Keratinocyte (primary cell): Measurements from ENCODE around the gene CPOX. TPM values are rescaled to one million over a fixed set of nuclear protein-coding genes. Genes with fewer than 3 reads are reported as not detected.

Experiments used
- DNase-seq: peaks from one replicate; pipeline ENCODE4 v3.0.0-alpha.2; 2011; ENCODE audit warnings: low read depth, missing footprints, low spot score
- FAIRE-seq: peaks from 2 replicates; lab custom pipeline; 2011; peaks lifted over from hg19 to GRCh38; lab: Jason Lieb, UNC
- H2AFZ ChIP-seq: 2 replicates; pipeline ENCODE4 v1.6.0; 2012; ENCODE audit warnings: low read length, control low read depth, inconsistent platforms; ENCODE audit not compliant: control insufficient read depth
- H3K27ac ChIP-seq: 2 replicates; pipeline ENCODE4 v1.5.1; 2011; ENCODE audit warnings: low read length; ENCODE audit not compliant: control insufficient read depth, insufficient read depth
- H3K27me3 ChIP-seq: 3 replicates; pipeline ENCODE4 v1.6.0; 2011; ENCODE audit warnings: low read length; ENCODE audit not compliant: control insufficient read depth, insufficient read depth; ENCODE audit errors: extremely low read depth
- H3K36me3 ChIP-seq, 2 experiments: 2 replicates in 1 of 2; 3 replicates in 1 of 2; pipeline ENCODE4 v1.5.1; 2011; ENCODE audit warnings: low read length in 2 of 2, mild to moderate bottlenecking in 1 of 2; ENCODE audit not compliant: control insufficient read depth in 2 of 2, insufficient read depth in 2 of 2; ENCODE audit errors: extremely low read depth in 1 of 2
- H3K4me1 ChIP-seq: 3 replicates; pipeline ENCODE4 v1.5.1; 2011; ENCODE audit warnings: low read length; ENCODE audit not compliant: control insufficient read depth, insufficient read depth; ENCODE audit errors: extremely low read depth
- H3K4me2 ChIP-seq: 3 replicates; pipeline ENCODE4 v1.6.0; 2011; ENCODE audit warnings: low read depth, low read length; ENCODE audit not compliant: control insufficient read depth, insufficient read depth; ENCODE audit errors: extremely low read depth
- H3K4me3 ChIP-seq, 3 experiments: fragments of 200-600 bp in 1 of 3; sonication (generic) in 1 of 3; 2 replicates in 2 of 3; 3 replicates in 1 of 3; pipeline ENCODE4 v1.5.1; 2011 to 2016; ENCODE audit warnings: low read length in 3 of 3, mild to moderate bottlenecking in 3 of 3, control low read depth in 2 of 3, inconsistent platforms in 1 of 3, low read depth in 1 of 3, mixed read lengths in 1 of 3, mixed run types in 1 of 3, moderate library complexity in 1 of 3; ENCODE audit not compliant: control insufficient read depth in 2 of 3, insufficient read depth in 2 of 3; ENCODE audit errors: extremely low read depth in 1 of 3
- H3K79me2 ChIP-seq: 2 replicates; pipeline ENCODE4 v1.6.0; 2012; ENCODE audit warnings: low read length; ENCODE audit not compliant: control insufficient read depth, insufficient read depth
- H3K9ac ChIP-seq: 3 replicates; pipeline ENCODE4 v1.6.0; 2011; ENCODE audit warnings: low read length; ENCODE audit not compliant: control insufficient read depth, insufficient read depth; ENCODE audit errors: extremely low read depth
- H3K9me1 ChIP-seq: 3 replicates; pipeline ENCODE4 v1.6.0; 2011; ENCODE audit warnings: low read length; ENCODE audit not compliant: control insufficient read depth, insufficient read depth; ENCODE audit errors: extremely low read depth
- H3K9me3 ChIP-seq: 2 replicates; pipeline ENCODE4 v1.5.1; 2012; ENCODE audit warnings: low read depth, low read length; ENCODE audit not compliant: control insufficient read depth
- H4K20me1 ChIP-seq: 3 replicates; pipeline ENCODE4 v1.6.0; 2011; ENCODE audit warnings: low read length; ENCODE audit not compliant: control insufficient read depth, insufficient read depth; ENCODE audit errors: extremely low read depth
- EZH2 ChIP-seq: IDR thresholded peaks from one replicate; pipeline ENCODE4 v1.6.1; 2012; ENCODE audit warnings: inconsistent platforms, mild to moderate bottlenecking, low read length, moderate library complexity
- dilution Hi-C: fragments of 300-500 bp; cut with MboI; formaldehyde crosslinking; loops from one replicate; pipeline ENCODE4 v1.7.0; 2020; ENCODE audit warnings: low sequenced_read_pairs; ENCODE audit not compliant: extremely low pct_ligation_motif_present
- polyA plus RNA-seq, 5 experiments: library from polyadenylated mRNA; depleted of rRNA in 3 of 5; stranded (reverse) in 3 of 5; stranded (forward) in 1 of 5; unstranded in 1 of 5; fragments of >200 nt; gene quantifications; 1 replicate in 1 of 5; 2 replicates in 3 of 5; 3 replicates in 1 of 5; pipeline versions ENCODE4 v1.2.1 to v1.2.3, GENCODE V29; 2011 to 2012; ENCODE audit warnings: missing spikeins in 2 of 5, low read depth in 1 of 5, low replicate concordance in 1 of 5
- TF ChIP-seq, protein P1 (sequence below), 3 experiments: IDR thresholded peaks in 1 of 3; conservative IDR thresholded peaks in 1 of 3; optimal IDR thresholded peaks in 1 of 3; 2 replicates in 2 of 3; 3 replicates in 1 of 3; pipeline versions ENCODE3 to v1.5.1; 2011; ENCODE audit warnings: low read length in 3 of 3, mild to moderate bottlenecking in 3 of 3, moderate library complexity in 2 of 3, control low read depth in 1 of 3, inconsistent platforms in 1 of 3; ENCODE audit not compliant: insufficient read depth in 2 of 3; ENCODE audit errors: extremely low read depth in 1 of 3

CPOX gene
- polyA plus RNA-seq, 1 donor (not counting 4 experiments of a cell fraction or from before 2014, with no cell fraction given) = 29.4 TPM

DNA sequence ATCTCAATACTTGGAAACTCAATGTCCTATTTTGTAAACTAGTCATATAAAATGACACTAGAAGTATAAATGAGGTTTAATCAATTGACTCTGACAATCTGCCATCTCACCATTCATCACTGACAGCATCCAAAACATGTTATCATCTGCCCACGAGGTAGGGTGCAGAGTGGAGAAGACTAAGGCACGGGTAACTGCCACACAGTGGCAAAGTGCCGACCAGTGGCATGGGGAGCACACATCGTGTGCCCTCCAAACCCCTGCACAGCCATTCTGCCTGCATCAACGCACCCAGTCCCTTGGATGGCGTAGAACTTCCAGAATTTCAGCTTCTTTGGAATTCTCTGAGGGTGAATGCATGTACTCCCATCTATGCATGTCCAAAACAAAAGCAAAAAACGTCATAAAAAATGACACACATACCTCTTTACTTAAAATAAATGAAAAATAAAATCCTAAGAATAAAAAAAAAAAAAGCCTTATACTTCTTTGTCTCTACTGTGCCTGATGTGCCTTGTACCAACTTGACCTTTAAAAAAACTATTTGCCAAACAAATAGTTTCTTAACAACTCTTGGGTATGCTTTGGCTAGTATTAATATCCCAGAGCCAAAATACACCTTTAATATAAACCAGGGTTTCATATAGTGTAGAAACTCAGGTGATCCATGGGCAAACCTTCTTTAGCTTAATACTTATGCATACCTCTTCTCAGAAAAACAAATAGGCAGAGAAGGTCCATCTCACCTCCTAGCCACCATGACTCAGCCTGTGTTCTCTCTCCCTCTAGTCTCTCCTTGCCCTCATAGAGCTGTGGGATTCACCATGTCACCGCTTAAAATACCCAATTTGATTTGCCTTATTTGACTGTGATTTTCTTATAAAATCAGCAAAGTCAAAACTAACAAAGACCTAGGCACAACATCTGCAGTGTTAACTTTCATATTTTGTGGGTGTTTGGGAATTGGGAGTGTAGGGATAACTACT, 12.7 kb downstream of the CPOX start:
- dilution Hi-C loops = no loop called here
- no peak overlapping the region for H3K4me3 ChIP-seq
- H3K4me2 ChIP-seq = no peak overlapping the region
- H3K9me3 ChIP-seq = no peaks in the 10 kb centered on the region
- peaks cover 13% of the 10 kb centered on the region for H3K4me1 ChIP-seq
- H3K79me2 ChIP-seq = no peaks in the 10 kb centered on the region
- FAIRE-seq (no peak), DNase-seq (no peak)
- no peak overlapping the region for H3K27ac ChIP-seq
- no peak overlapping the region for H3K9ac ChIP-seq
- peaks cover 3 to 4% of the 10 kb centered on the region in 2 experiments for H3K36me3 ChIP-seq
- no peaks in the 10 kb centered on the region for H3K27me3 ChIP-seq
- TF ChIP-seq, protein P1, sequence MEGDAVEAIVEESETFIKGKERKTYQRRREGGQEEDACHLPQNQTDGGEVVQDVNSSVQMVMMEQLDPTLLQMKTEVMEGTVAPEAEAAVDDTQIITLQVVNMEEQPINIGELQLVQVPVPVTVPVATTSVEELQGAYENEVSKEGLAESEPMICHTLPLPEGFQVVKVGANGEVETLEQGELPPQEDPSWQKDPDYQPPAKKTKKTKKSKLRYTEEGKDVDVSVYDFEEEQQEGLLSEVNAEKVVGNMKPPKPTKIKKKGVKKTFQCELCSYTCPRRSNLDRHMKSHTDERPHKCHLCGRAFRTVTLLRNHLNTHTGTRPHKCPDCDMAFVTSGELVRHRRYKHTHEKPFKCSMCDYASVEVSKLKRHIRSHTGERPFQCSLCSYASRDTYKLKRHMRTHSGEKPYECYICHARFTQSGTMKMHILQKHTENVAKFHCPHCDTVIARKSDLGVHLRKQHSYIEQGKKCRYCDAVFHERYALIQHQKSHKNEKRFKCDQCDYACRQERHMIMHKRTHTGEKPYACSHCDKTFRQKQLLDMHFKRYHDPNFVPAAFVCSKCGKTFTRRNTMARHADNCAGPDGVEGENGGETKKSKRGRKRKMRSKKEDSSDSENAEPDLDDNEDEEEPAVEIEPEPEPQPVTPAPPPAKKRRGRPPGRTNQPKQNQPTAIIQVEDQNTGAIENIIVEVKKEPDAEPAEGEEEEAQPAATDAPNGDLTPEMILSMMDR (optimal IDR thresholded peaks at IDR 0.05 in 1 of 3, IDR thresholded peaks at IDR 0.05 in 1 of 3, conservative IDR thresholded peaks at IDR 0.05 in 1 of 3; ENCODE audit: extremely low read depth in 1 of 3, insufficient read depth in 2 of 3, low read length in 3 of 3) = no peak
- no peak for TF ChIP-seq EZH2
- H2AFZ ChIP-seq = no peak overlapping the region
- H3K9me1 ChIP-seq = no peaks in the 10 kb centered on the region
- H4K20me1 ChIP-seq = no peaks in the 10 kb centered on the region

DNA sequence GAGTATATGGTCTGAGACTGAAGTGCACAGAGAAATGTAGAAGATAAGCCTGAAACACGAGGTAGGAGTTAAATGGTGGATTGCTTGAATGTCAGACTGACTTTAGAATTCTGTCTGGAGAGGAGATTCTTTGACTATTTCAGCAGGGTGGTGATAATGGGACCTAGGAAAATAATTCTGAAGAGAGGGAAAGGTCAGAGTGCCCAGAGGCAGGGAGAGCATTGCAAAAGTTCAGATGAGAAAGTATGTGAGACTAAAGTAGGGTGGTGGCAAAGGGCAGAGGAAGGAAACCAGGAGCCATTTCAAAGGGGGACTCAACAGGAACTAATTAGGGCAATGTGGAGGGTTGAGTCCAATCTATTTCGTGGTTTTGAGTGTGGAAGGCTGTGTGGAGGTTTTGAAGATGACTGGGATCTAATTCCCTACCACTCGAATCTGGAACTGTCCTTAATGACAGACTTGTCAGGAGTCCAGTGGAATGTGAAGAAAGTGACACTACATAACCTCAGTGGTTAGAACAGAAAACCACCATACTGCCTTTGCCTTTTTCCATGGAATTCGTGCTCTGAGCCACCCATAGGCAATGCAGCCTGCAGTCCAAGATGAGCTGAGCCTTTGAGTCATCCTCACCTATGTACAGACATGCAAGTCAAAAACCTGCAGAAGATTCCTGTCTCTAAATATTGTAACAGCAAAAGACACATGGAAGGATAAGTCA, 16.1 kb downstream of the CPOX start:
- Histone ChIP-seq H3K4me1 (peaks cover 13% of the 10 kb centered on the region), H3K79me2 (no peaks in the 10 kb centered on the region), H3K4me2 (peak overlapping the region; percentile 1), H2AFZ (no peak overlapping the region), H4K20me1 (no peaks in the 10 kb centered on the region), H3K36me3 (peaks cover 1 to 3% of the 10 kb centered on the region in 2 experiments), H3K27ac (peak overlapping the region; percentile 5), H3K4me3 (no peak overlapping the region), H3K9ac (no peak overlapping the region), H3K9me3 (no peaks in the 10 kb centered on the region), H3K9me1 (no peaks in the 10 kb centered on the region), H3K27me3 (no peaks in the 10 kb centered on the region)
- peak; percentile 28 for DNase-seq
- TF ChIP-seq, protein P1 (optimal IDR thresholded peaks at IDR 0.05 in 1 of 3, IDR thresholded peaks at IDR 0.05 in 1 of 3, conservative IDR thresholded peaks at IDR 0.05 in 1 of 3; ENCODE audit: extremely low read depth in 1 of 3, insufficient read depth in 2 of 3, low read length in 3 of 3) = no peak
- TF ChIP-seq EZH2 = no peak
- dilution Hi-C loops = no loop called here
- FAIRE-seq = peak; percentile 93
